Measurements from ENCODE around the gene MORN4.

DNA sequence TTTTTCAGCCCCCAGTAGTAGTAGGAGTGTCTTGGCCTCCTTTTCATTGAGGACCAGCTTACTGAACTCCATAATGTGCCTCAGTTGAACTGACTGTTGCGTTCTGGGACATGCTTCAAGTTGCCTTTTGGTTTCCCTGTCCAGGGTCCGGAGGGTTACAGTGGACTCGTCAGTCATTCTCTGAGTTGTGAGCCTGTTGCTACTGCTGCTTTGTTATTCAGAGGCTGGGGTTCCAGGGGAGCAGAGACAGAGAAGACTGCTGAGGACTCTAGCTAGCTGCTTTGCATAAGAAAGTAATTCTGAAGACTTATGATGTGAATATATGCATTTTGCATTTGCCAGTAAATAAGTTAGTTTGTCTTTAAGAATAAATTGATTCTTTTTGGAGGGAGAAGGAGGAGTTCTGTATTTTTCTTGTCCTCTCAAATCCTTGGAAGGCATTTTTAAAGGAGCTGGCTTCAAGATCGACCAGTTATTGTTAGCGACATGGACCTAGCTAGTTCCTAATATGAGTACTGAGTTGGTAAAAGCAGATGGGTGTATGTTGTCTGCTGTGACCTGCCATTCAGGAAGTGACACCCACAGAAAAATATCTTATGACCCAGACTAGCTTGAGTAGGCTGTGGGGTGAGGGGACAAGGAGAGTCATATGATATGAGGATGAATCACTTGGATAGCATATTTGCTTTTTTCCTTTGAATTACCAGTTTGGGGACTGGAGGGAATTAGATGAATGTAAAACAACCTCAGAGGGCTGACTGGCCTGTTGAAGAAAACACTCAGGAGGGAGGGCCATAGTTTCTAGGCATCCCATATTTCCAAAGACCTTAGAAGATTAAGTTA lies 15.5 kb upstream of the MORN4 start:
- TF ChIP-seq, protein P1, sequence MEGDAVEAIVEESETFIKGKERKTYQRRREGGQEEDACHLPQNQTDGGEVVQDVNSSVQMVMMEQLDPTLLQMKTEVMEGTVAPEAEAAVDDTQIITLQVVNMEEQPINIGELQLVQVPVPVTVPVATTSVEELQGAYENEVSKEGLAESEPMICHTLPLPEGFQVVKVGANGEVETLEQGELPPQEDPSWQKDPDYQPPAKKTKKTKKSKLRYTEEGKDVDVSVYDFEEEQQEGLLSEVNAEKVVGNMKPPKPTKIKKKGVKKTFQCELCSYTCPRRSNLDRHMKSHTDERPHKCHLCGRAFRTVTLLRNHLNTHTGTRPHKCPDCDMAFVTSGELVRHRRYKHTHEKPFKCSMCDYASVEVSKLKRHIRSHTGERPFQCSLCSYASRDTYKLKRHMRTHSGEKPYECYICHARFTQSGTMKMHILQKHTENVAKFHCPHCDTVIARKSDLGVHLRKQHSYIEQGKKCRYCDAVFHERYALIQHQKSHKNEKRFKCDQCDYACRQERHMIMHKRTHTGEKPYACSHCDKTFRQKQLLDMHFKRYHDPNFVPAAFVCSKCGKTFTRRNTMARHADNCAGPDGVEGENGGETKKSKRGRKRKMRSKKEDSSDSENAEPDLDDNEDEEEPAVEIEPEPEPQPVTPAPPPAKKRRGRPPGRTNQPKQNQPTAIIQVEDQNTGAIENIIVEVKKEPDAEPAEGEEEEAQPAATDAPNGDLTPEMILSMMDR (conservative IDR thresholded peaks at IDR 0.05; ENCODE audit: low read length) = no peak
- TF ChIP-seq EZH2phosphoT487 (IDR thresholded peaks at IDR 0.05; ENCODE audit: borderline replicate concordance, low read depth, low read length) = no peak
